OCI-LY3 (cell line): Measurements from ENCODE around the gene TSPEAR.

Experiments used
- CTCF ChIP-seq: fragments of 200-600, 300-600 bp; sonication (generic); IDR thresholded peaks from 2 replicates; pipeline ENCODE4 v1.5.1; 2014; ENCODE audit warnings: antibody characterized with exemption, low read length, low read depth
- EZH2phosphoT487 ChIP-seq: fragments of 200-600 bp; shearing (Covaris generic); IDR thresholded peaks from 2 replicates; pipeline ENCODE4 v1.6.1; 2018; ENCODE audit warnings: antibody characterized with exemption, mixed run types, low read depth

- TF ChIP-seq CTCF (no peak), EZH2phosphoT487 (no peak)
Measured at GRCh38 chr21:44495611-44496563, 215.5 kb downstream of the TSPEAR start.
